GM12872 (cell line): ENCODE measurements around the gene CASD1.

Experiments used
- TF ChIP-seq, protein P1 (sequence below): IDR thresholded peaks from 3 replicates; pipeline ENCODE4 v1.5.1; 2011; ENCODE audit warnings: low read depth, mild to moderate bottlenecking, low read length, moderate library complexity; ENCODE audit not compliant: insufficient read depth

CASD1 gene

DNA sequence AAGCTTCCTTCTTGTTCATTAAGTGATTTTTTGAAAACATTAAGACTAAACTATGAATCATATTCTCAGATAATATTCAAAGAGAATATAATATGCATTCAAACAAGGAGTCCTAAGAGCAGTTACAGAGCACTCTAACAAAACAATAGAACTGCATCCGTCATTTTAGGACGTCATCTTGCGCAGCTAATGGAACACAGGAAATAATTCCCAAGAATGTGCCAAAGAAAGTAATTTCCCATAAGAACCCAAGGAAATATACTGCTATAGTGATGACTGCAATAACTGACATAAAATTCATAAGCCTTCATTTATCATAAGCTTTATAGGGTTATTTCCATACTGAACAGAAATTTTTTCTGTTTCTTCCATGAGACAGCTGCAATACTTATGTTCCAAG lies 28.3 kb upstream of the CASD1 start:
- TF ChIP-seq, protein P1, sequence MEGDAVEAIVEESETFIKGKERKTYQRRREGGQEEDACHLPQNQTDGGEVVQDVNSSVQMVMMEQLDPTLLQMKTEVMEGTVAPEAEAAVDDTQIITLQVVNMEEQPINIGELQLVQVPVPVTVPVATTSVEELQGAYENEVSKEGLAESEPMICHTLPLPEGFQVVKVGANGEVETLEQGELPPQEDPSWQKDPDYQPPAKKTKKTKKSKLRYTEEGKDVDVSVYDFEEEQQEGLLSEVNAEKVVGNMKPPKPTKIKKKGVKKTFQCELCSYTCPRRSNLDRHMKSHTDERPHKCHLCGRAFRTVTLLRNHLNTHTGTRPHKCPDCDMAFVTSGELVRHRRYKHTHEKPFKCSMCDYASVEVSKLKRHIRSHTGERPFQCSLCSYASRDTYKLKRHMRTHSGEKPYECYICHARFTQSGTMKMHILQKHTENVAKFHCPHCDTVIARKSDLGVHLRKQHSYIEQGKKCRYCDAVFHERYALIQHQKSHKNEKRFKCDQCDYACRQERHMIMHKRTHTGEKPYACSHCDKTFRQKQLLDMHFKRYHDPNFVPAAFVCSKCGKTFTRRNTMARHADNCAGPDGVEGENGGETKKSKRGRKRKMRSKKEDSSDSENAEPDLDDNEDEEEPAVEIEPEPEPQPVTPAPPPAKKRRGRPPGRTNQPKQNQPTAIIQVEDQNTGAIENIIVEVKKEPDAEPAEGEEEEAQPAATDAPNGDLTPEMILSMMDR, result no peak

DNA sequence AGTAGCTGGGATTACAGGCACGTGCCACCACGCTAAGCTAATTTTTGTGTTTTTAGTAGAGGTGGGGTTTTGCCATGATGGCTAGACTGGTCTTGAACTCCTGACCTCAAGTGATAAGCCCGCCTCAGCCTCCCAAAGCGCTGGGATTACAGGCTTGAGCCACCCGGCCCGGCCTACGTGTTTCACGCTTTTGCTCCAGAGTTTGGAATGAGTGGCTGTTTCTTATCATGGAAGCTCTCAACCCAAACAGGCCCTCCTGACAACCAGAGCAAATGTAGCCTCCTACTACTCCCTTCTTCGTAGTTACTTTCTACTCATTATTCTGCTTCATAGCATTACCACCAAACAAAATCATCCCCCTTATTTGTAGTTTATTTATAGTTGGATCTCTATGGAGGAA lies 26.8 kb upstream of the CASD1 start:
- TF ChIP-seq, protein P1, result no peak

DNA sequence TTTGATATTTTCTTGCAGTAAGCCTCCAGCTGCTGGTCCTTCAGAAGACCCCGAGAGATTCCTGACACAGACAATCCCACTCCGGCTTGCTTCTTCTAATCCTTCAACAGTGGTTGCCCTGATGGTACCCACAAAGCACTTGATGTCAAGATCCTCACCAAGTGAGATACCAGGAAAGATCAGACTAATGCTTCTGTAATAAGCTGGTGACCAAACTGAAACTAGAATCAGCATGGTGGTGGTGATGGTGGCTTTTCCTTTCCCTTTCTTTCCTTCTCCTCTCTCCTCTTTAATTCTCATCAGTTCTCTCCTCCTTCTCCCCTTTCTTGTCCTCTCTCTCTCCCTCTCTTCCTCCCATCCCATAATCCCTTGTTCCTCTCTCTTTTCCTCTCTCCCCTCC lies 25.8 kb upstream of the CASD1 start:
- TF ChIP-seq, protein P1, result no peak

DNA sequence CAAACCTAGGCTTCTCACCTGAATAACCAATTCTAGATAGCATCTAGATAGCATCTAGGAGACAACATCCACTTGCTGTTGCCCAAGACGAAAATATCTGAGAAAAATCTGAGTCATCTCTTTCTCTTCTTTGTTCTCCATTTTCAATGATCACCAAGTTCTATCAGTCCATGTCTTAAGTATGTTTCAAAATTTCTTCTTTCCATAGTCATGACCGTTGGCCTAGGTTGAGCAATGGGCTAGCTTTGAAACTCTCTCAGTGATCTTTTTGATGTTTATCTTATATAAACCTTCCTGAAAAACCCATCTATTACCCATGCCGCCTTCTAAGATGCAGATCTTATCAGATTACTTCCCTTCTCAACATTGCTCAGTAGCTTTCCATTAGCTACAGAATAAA lies 23.4 kb upstream of the CASD1 start:
- TF ChIP-seq, protein P1, result no peak

DNA sequence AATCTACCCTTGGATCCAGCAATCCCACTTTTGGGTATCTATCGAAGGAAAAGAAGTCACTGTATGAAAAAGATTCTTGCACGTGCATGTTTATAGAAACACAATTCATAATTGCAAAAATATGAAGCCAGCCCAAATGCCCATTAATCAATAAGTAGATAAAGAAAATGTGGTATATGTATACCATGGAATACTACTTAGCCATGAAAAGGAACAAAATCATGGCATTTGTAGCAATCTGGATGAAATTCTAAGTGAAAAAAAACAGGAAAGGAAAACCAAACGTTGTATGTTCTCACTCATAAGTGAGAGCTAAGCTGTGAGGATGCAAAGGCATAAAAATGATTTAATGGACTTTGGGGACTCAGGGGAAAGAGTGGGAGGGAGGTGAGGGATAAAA lies 18.2 kb upstream of the CASD1 start:
- TF ChIP-seq, protein P1, result no peak

DNA sequence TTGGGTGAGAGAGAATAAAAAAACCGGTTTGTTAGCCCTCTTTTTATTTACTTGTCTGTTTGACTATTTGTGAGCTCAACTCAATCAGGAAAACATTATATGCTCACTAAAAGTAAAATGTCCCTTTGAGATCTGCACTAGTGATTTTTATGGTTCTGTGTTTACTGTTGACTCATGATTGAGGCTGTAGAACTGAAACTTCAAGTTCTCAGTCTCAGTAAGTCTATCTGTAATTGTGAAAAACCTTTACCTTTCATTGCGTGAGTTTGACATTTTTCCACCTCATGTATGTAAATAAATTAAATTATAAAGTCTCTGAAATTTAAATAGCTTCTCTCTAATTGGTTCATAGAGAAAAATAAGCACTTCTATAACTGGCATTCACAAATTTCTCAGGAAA lies 17.0 kb upstream of the CASD1 start:
- TF ChIP-seq, protein P1, result no peak

DNA sequence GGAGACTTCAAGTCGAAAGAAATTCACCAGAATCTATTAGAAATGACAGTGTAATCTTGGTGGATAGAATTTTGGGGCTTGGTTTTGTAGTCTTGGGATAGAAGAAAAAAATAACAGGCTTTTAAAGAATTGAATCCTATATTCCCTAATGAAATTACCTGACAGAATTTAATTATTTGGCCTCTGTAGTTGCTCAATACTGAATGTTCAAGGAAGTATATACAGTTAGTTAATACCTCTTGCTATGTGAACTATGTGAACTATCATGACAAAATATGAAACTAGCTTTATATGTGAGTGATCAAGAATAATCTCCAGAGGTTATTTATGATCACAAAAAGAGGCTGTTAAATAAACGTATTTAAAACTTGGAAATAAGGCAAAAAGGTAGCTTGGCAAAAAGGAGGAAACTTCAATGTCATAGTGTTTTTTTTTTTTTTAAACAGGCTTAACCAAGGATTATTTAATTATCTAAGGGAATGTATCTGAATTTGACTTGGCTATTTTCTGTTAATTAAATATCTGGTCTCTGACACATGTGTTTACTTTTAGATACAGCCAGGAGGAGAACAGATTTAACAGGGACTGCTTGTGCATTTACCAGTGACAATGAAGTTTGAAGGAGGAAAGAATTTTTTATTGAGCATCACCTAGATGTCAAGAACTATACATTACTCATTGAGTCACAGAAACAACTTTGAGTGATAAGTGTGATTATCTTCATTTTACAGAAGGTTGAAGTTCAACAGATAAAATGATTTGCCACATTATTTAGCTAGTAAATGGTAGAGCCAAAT lies 11.5 kb upstream of the CASD1 start:
- TF ChIP-seq, protein P1, result no peak
